GM12892 (cell line): Measurements from ENCODE around the gene PKD2L1.

Experiments
- POLR2A ChIP-seq: IDR thresholded peaks from 2 replicates; pipeline ENCODE4 v1.6.1; 2011; ENCODE audit warnings: low read depth, low read length, control low read depth
- POLR2AphosphoS5 ChIP-seq: IDR thresholded peaks from 2 replicates; pipeline ENCODE4 v1.6.1; 2011; ENCODE audit warnings: low read depth, low read length, control low read depth
- TAF1 ChIP-seq: IDR thresholded peaks from 2 replicates; pipeline ENCODE4 v1.6.1; 2011; ENCODE audit warnings: low read depth, mild to moderate bottlenecking, control low read depth, low read length, borderline replicate concordance

DNA sequence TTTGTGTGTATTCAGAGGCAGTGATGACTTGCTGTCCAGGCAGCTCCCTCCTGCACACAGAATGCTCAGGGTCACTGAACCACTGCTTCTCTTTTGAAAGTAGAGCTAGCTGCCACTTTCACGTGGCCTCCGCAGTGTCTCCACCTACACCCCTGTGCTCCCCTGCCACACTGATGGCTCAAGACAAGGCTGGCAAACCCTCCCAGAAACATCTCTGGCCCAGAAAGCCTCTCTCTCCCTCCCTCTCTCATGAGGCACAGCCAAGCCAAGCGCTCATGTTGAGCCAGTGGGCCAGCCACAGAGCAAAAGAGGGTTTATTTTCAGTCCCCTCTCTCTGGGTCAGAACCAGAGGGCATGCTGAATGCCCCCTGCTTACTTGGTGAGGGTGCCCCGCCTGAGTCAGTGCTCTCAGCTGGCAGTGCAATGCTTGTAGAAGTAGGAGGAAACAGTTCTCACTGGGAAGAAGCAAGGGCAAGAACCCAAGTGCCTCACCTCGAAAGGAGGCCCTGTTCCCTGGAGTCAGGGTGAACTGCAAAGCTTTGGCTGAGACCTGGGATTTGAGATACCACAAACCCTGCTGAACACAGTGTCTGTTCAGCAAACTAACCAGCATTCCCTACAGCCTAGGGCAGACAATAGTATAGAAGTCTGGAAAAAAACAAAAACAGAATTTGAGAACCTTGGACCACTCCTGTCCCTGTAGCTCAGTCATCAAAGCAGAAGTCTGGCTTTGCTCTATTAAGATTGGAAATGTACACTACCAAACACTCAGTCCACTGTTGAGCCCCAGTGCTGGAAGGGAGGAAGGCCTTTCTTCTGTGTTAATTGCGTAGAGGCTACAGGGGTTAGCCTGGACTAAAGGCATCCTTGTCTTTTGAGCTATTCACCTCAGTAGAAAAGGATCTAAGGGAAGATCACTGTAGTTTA is 32.8 kb upstream of the PKD2L1 start:
- TF ChIP-seq POLR2A, result no peak
- no peak for TF ChIP-seq TAF1
- TF ChIP-seq POLR2AphosphoS5, result no peak
